ENCODE measurements around the gene ZMYND8.

DNA sequence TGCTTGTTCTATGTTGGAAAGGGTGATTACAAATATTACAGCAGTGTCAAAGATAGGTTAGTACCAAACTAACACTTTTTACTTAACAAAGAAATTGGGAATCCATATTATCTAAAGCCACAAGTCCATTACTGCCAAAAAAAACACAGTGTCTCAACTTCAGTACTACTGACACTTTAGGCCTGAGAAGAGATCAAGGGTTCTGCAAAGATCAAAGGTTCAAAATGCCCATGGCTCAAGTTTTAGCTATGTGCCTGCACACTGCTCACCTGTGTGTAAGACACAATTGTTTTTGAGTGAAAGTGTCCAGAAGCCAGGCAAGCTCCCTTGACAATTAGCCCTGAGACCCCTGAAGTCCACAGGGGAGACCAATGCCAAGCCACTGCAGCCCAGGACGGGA, 132.6 kb downstream of the ZMYND8 start:
- TF ChIP-seq EZH2 (IDR thresholded peaks at IDR 0.05; ENCODE audit: insufficient read depth, poor library complexity, severe bottlenecking) (no peak), EZH2phosphoT487 (IDR thresholded peaks at IDR 0.05; ENCODE audit: insufficient read depth, low read depth) (no peak)

Data from GM23248 (cell line).